Thyroid gland (tissue), 4 donors: Measurements from ENCODE around the gene GRPEL1. TPM values are rescaled to one million over a fixed set of nuclear protein-coding genes. Genes with fewer than 3 reads are reported as not detected.

ENCODE experiments used
- DNase-seq, 2 donors: peaks; one replicate each; pipeline ENCODE4 v3.0.0-alpha.2; 2019
- H3K27ac ChIP-seq, 3 donors: fragments of 200-600 bp; sonication (generic); 1 replicate in 2 of 3; 2 replicates in 1 of 3; pipeline ENCODE4 v1.5.1; 2016 to 2019; ENCODE audit warnings: mild to moderate bottlenecking in 1 of 3, moderate library complexity in 1 of 3
- H3K27me3 ChIP-seq: fragments of 200-600 bp; sonication (generic); one replicate; pipeline ENCODE4 v1.5.1; 2019
- H3K36me3 ChIP-seq, 2 donors: fragments of 200-600 bp; sonication (generic); one replicate each; pipeline ENCODE4 v1.5.1; 2016 to 2019
- H3K4me1 ChIP-seq, 2 donors: fragments of 200-600 bp; sonication (generic); one replicate each; pipeline ENCODE4 v1.5.1; 2017 to 2019
- H3K4me3 ChIP-seq, 3 donors: fragments of 200-600 bp; sonication (generic); replicated peaks in 1 of 3; 1 replicate in 2 of 3; 2 replicates in 1 of 3; pipeline ENCODE4 v1.5.1; 2016; ENCODE audit warnings: mild to moderate bottlenecking in 1 of 3
- H3K9me3 ChIP-seq: fragments of 200-600 bp; sonication (generic); one replicate; pipeline ENCODE4 v1.5.1; 2017
- CTCF ChIP-seq, 6 experiments: fragments of 200-600 bp in 3 of 6; fragments of 450-650 bp in 3 of 6; sonication (generic) in 3 of 6; IDR thresholded peaks; one replicate each; pipeline ENCODE4 v1.5.1; 2016 to 2019; ENCODE audit warnings: antibody characterized with exemption in 6 of 6, mild to moderate bottlenecking in 2 of 6, inconsistent platforms in 1 of 6, moderate library complexity in 1 of 6
- POLR2A ChIP-seq, 2 donors: fragments of 450-650 bp; IDR thresholded peaks; one replicate each; pipeline ENCODE4 v1.6.1; 2017; ENCODE audit warnings: antibody characterized with exemption in 2 of 2, mild to moderate bottlenecking in 2 of 2, moderate library complexity in 1 of 2
- WGBS, 2 donors: methylation state at CpG; one replicate each; pipeline ENCODE4 v1.1.5; 2017; 5-methylcytosine and 5-hydroxymethylcytosine counted together
- intact Hi-C: fragments of 100-400 bp; cut with DNase I; formaldehyde crosslinking; loops from one replicate; pipeline ENCODE4 v1.15.1; 2023
- total RNA-seq, 4 donors: library from RNA; depleted of rRNA; stranded (reverse); fragments of >200 nt; gene quantifications; one replicate each; pipeline ENCODE4 v1.2.3, GENCODE V29; 2016

Gene GRPEL1
- total RNA-seq, 4 donors from 2014 or later, result 13.4 to 21.9 (median 17.5) TPM

- H3K27ac ChIP-seq, result no peak overlapping the region
- intact Hi-C loops, result no loop called here
- H3K36me3 ChIP-seq, result peaks cover 8 to 13% of the 10 kb centered on the region in 2 donors
- H3K4me3 ChIP-seq, result no peak overlapping the region
- no peak for DNase-seq
- no peaks in the 10 kb centered on the region for H3K4me1 ChIP-seq
- 95 to 99% methylated on average over 11 to 12 of the region's 12 CpGs for WGBS, 2 donors
- H3K9me3 ChIP-seq, result no peaks in the 10 kb centered on the region
- H3K27me3 ChIP-seq, result no peaks in the 10 kb centered on the region
- TF ChIP-seq CTCF (IDR thresholded peaks at IDR 0.05), result no peak
- no peak for TF ChIP-seq POLR2A (IDR thresholded peaks at IDR 0.05)
These were observed 53.0 kb downstream of the GRPEL1 start for GRCh38 chr4:7014815-7015214.

DNA sequence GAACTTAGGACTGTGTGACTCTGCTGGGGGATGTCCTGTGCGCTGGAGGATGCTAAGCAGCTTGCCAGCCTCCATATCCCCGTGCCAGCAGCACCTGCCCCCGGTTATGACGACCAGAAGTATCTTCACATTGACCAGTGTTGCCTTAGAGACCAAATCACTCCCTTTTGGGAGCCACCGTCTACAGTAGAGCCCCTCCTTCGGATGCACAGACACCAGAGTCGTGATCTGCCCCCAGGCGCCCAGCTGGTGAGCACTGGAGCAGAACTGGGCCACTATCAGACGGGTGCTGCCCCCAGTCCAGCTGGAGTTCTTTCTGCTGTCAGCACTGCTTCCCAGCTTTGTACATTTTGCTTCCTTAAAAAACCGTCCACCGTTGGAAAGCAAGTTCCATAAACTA, 54.7 kb downstream of the GRPEL1 start:
- Histone ChIP-seq H3K36me3 (peaks cover 8 to 13% of the 10 kb centered on the region in 2 donors), H3K9me3 (no peaks in the 10 kb centered on the region), H3K27me3 (no peaks in the 10 kb centered on the region), H3K4me3 (no peak overlapping the region), H3K27ac (no peak overlapping the region), H3K4me1 (no peaks in the 10 kb centered on the region)
- intact Hi-C loops, result no loop called here
- 93% methylated on average over 11 of the region's 11 CpGs for WGBS, 2 donors
- no peak for DNase-seq
- no peak for TF ChIP-seq CTCF (IDR thresholded peaks at IDR 0.05)
- TF ChIP-seq POLR2A (IDR thresholded peaks at IDR 0.05), result no peak

DNA sequence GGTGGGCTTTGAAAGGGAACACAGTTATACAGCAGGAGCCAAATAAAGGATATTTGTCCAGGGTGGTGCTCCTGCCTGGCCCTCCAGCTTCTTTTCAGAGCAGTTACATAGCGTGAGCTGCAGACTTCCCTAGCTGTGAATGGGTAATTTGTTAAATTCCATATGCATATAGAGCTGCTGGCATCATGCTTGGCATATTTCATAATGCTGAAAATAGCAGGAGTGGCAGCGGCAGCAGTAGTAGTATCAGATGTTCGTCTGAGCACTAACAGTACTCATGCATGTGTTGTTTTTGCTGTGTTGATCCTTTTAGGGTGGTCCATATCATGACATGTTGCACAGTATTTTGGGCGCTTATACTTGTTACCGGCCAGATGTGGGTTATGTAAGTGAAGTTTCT, 58.3 kb downstream of the GRPEL1 start:
- peaks cover 6 to 12% of the 10 kb centered on the region in 2 donors for H3K36me3 ChIP-seq
- WGBS, 2 donors, result 93 to 97% methylated on average over 5 of the region's 5 CpGs
- no peaks in the 10 kb centered on the region for H3K4me1 ChIP-seq
- intact Hi-C loops, result no loop called here
- H3K4me3 ChIP-seq, result no peak overlapping the region
- TF ChIP-seq POLR2A (IDR thresholded peaks at IDR 0.05), result no peak
- no peak for TF ChIP-seq CTCF (IDR thresholded peaks at IDR 0.05)
- H3K27ac ChIP-seq, result no peak overlapping the region
- no peaks in the 10 kb centered on the region for H3K27me3 ChIP-seq
- DNase-seq, result no peak
- no peaks in the 10 kb centered on the region for H3K9me3 ChIP-seq

Other genes starting within 250 kb of the GRPEL1 start
- 10 to 100 TPM; 39.8 to 47.0 (median 46.0) TPM for gene TBC1D14, start 158.2 kb downstream of the GRPEL1 start, total RNA-seq
- 10 to 100 TPM; 17.9 to 34.1 (median 26.6) TPM for gene TADA2B, start 24.7 kb downstream of the GRPEL1 start, total RNA-seq
- 10 to 100 TPM in 1 of 4 donors, 1 to 10 TPM in 3; 1.7 to 13.6 (median 3.6) TPM for gene SORCS2, start 124.5 kb upstream of the GRPEL1 start, total RNA-seq